Liver (tissue), 9 donors: ENCODE data around the gene THSD4. TPM values are rescaled to one million over a fixed set of nuclear protein-coding genes. Genes with fewer than 3 reads are reported as not detected.
A peak's percentile ranks its signal among the peaks of the same experiment; 100 is the strongest.

Experiments used
- DNase-seq: peaks from one replicate; pipeline ENCODE4 v3.0.0-alpha.2; 2017; ENCODE audit warnings: low spot score
- H3K27ac ChIP-seq, 2 donors: one replicate each; pipeline ENCODE4 v1.7.0; 2013; ENCODE audit warnings: inconsistent platforms in 2 of 2, low read length in 2 of 2, control low read depth in 1 of 2, low read depth in 1 of 2, mild to moderate bottlenecking in 1 of 2
- H3K27me3 ChIP-seq, 4 donors: one replicate each; pipeline versions ENCODE4 v1.6.1 to v1.7.0; 2013; ENCODE audit warnings: low read length in 3 of 4, inconsistent platforms in 1 of 4, mild to moderate bottlenecking in 1 of 4, moderate library complexity in 1 of 4; ENCODE audit not compliant: control insufficient read depth in 4 of 4, insufficient read depth in 4 of 4
- H3K36me3 ChIP-seq, 4 donors: one replicate each; pipeline versions ENCODE4 v1.6.1 to v1.7.0; 2013; ENCODE audit warnings: low read length in 3 of 4, mild to moderate bottlenecking in 3 of 4, low read depth in 1 of 4, moderate library complexity in 1 of 4; ENCODE audit not compliant: control insufficient read depth in 4 of 4, insufficient read depth in 3 of 4
- H3K4me1 ChIP-seq, 4 donors: one replicate each; pipeline versions ENCODE4 v1.6.1 to v1.7.0; 2013; ENCODE audit warnings: low read length in 3 of 4, mild to moderate bottlenecking in 3 of 4, moderate library complexity in 1 of 4; ENCODE audit not compliant: control insufficient read depth in 4 of 4, insufficient read depth in 4 of 4
- H3K4me3 ChIP-seq, 3 donors: one replicate each; pipeline versions ENCODE4 v1.6.1 to v1.7.0; 2013; ENCODE audit warnings: low read length in 3 of 3, control low read depth in 1 of 3, low read depth in 1 of 3, mild to moderate bottlenecking in 1 of 3
- H3K9ac ChIP-seq, 2 donors: one replicate each; pipeline ENCODE4 v1.7.0; 2013; ENCODE audit warnings: low read length in 2 of 2, mild to moderate bottlenecking in 2 of 2, moderate library complexity in 2 of 2, control low read depth in 1 of 2, low read depth in 1 of 2
- H3K9me3 ChIP-seq, 4 donors: one replicate each; pipeline versions ENCODE4 v1.6.1 to v1.7.0; 2013; ENCODE audit warnings: low read length in 3 of 4; ENCODE audit not compliant: control insufficient read depth in 4 of 4
- ATF3 ChIP-seq: IDR thresholded peaks from 2 replicates; pipeline ENCODE4 v1.6.1; 2016; ENCODE audit warnings: antibody characterized with exemption
- EGR1 ChIP-seq, 2 donors: IDR thresholded peaks; 2 replicates each; pipeline ENCODE4 v1.6.1; 2016 to 2018; ENCODE audit warnings: antibody characterized with exemption in 2 of 2, low read depth in 2 of 2
- FOXA1 ChIP-seq: IDR thresholded peaks from 2 replicates; pipeline ENCODE4 v1.6.1; 2016; ENCODE audit warnings: antibody characterized with exemption
- GABPA ChIP-seq, 2 donors: IDR thresholded peaks in 1 of 2; conservative IDR thresholded peaks in 1 of 2; 2 replicates each; pipeline ENCODE4 v1.6.1; 2016; ENCODE audit warnings: antibody characterized with exemption in 2 of 2, mild to moderate bottlenecking in 1 of 2, moderate library complexity in 1 of 2
- HNF4A ChIP-seq, 2 donors: conservative IDR thresholded peaks; 2 replicates each; pipeline ENCODE4 v1.6.1; 2016; ENCODE audit warnings: antibody characterized with exemption in 2 of 2, mild to moderate bottlenecking in 2 of 2
- HNF4G ChIP-seq: IDR thresholded peaks from 2 replicates; pipeline ENCODE4 v1.6.1; 2016; ENCODE audit warnings: antibody characterized with exemption
- JUND ChIP-seq, 2 donors: IDR thresholded peaks; 2 replicates each; pipeline ENCODE4 v1.6.1; 2016; ENCODE audit warnings: antibody characterized with exemption in 2 of 2
- NR2F2 ChIP-seq: IDR thresholded peaks from 2 replicates; pipeline ENCODE4 v1.6.1; 2016; ENCODE audit warnings: antibody characterized with exemption
- RAD21 ChIP-seq, 2 donors: IDR thresholded peaks; 2 replicates each; pipeline ENCODE4 v1.6.1; 2016; ENCODE audit warnings: antibody characterized with exemption in 2 of 2, mild to moderate bottlenecking in 2 of 2
- REST ChIP-seq: IDR thresholded peaks from 2 replicates; pipeline ENCODE4 v1.6.1; 2016; ENCODE audit warnings: antibody characterized with exemption, mild to moderate bottlenecking
- RXRA ChIP-seq, 2 donors: IDR thresholded peaks; 2 replicates each; pipeline ENCODE4 v1.6.1; 2017 to 2018; ENCODE audit warnings: antibody characterized with exemption in 2 of 2, mild to moderate bottlenecking in 1 of 2
- SP1 ChIP-seq: IDR thresholded peaks from 2 replicates; pipeline ENCODE4 v1.6.1; 2018; ENCODE audit warnings: antibody characterized with exemption, mild to moderate bottlenecking
- TAF1 ChIP-seq: conservative IDR thresholded peaks from 2 replicates; pipeline ENCODE4 v1.6.1; 2016; ENCODE audit warnings: antibody characterized with exemption, mild to moderate bottlenecking
- YY1 ChIP-seq: IDR thresholded peaks from 2 replicates; pipeline ENCODE4 v1.6.1; 2016; ENCODE audit warnings: antibody characterized with exemption, mild to moderate bottlenecking
- WGBS: extraction: QIAGEN DNeasy Blood & Tissue Kit; methylation state at CpG from one replicate; pipeline ENCODE4 v1.1.7; 2013; 5-methylcytosine and 5-hydroxymethylcytosine counted together
- polyA plus RNA-seq, 2 donors: library from polyadenylated mRNA; stranded (reverse) in 1 of 2; unstranded in 1 of 2; fragments of 200-250 nt in 1 of 2; fragments of >200 nt in 1 of 2; fragmentation: Nextera tagmentation in 1 of 2; extraction: Ambion mirVana in 1 of 2; gene quantifications; one replicate each; pipeline versions ENCODE4 v1.2.1 to v1.2.3, GENCODE V29; 2013 to 2015
- total RNA-seq, 2 donors: library from RNA; depleted of rRNA; stranded (reverse); fragments of >200 nt; gene quantifications; one replicate each; pipeline ENCODE4 v1.2.3, GENCODE V29; 2014
- TF ChIP-seq, protein P1 (sequence below): fragments of 150-350 bp; IDR thresholded peaks from 2 replicates; pipeline ENCODE4 v1.5.1; 2017; ENCODE audit warnings: improper control_type of control experiment, low read depth, low read length; ENCODE audit not compliant: missing input control
- TF ChIP-seq, protein P2 (sequence below): IDR thresholded peaks from 2 replicates; pipeline ENCODE4 v1.6.1; 2016; ENCODE audit warnings: antibody characterized with exemption
- donor health status: healthy.
- donor health status: healthy.
- donor health status: healthy.
- donor health status: healthy.
- donor health status: healthy.

THSD4 gene
- total and polyA plus RNA-seq, 4 donors: 0.23 to 11.5 (median 1.9) TPM

DNA sequence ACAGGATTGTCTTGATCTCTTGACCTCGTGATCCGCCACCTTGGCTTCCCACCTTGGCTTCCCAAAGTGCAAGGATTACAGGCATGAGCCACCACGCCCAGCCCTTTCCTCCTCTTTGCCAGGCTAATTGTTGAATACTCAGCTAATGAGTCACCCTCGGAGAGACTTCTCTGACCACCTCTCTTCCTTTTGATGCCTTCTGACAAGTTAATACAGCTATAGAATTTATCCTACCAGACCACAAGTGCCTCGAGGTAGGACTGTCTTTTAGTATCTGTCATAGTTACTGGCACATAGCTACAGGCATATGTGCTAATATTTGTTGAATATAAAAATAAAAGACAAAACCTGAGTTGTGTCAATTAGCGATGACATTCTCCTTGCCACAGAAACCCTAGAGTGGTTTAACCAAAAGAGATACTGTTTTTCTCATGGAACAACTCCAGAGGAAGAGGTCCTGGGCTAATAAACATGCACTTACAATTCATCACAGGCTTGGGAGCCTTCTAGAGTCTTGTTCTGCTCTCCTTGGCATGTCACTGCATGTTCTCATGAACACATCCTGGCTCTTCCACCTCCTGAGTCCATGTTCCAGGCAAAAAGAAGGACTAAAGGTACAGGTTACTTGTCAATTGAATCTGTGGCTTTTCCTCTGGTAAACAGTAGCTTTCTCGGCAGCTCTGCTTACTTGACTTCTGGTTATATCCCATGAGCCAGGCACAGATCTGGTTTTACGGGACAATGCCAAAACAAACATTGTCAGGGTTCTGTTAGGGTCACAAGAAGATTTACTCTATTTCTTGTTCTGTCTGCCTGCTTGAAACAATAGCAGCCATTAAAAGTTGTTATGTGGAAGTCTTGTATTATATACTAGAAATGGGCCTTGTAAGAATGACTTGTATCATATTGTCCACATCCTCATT is 332.3 kb downstream of the THSD4 start:
- H3K36me3 ChIP-seq: no peaks in the 10 kb centered on the region
- peak overlapping the region in 1 of 2 donors; percentile 3 for H3K9ac ChIP-seq
- no peaks in the 10 kb centered on the region for H3K9me3 ChIP-seq
- H3K27ac ChIP-seq: peak overlapping the region; percentile 38 to 51
- no peak for DNase-seq
- TF ChIP-seq RAD21 (IDR thresholded peaks at IDR 0.05) (peak in 1 of 2 donors; percentile 7), GABPA (IDR thresholded peaks at IDR 0.05 in 1 of 2, conservative IDR thresholded peaks at IDR 0.05 in 1 of 2) (no peak), RXRA (IDR thresholded peaks at IDR 0.05) (peak in 1 of 2 donors; percentile 38)
- H3K4me3 ChIP-seq: no peak overlapping the region
- H3K27me3 ChIP-seq: no peaks in the 10 kb centered on the region
- peaks cover 0 to 35% (median 27%) of the 10 kb centered on the region in 4 donors for H3K4me1 ChIP-seq
- WGBS: 69% methylated on average over 8 of the region's 8 CpGs

- no peak overlapping the region for H3K27ac ChIP-seq
- DNase-seq: peak; percentile 40
- H3K4me1 ChIP-seq: peaks cover 0 to 28% (median 20%) of the 10 kb centered on the region in 4 donors
- no peaks in the 10 kb centered on the region for H3K36me3 ChIP-seq
- TF ChIP-seq, protein P1, sequence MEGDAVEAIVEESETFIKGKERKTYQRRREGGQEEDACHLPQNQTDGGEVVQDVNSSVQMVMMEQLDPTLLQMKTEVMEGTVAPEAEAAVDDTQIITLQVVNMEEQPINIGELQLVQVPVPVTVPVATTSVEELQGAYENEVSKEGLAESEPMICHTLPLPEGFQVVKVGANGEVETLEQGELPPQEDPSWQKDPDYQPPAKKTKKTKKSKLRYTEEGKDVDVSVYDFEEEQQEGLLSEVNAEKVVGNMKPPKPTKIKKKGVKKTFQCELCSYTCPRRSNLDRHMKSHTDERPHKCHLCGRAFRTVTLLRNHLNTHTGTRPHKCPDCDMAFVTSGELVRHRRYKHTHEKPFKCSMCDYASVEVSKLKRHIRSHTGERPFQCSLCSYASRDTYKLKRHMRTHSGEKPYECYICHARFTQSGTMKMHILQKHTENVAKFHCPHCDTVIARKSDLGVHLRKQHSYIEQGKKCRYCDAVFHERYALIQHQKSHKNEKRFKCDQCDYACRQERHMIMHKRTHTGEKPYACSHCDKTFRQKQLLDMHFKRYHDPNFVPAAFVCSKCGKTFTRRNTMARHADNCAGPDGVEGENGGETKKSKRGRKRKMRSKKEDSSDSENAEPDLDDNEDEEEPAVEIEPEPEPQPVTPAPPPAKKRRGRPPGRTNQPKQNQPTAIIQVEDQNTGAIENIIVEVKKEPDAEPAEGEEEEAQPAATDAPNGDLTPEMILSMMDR: peak; percentile 97
- TF ChIP-seq SP1 (no peak), REST (no peak), YY1 (no peak), HNF4A (conservative IDR thresholded peaks at IDR 0.05) (peak in 1 of 2 donors; percentile 30), RAD21 (IDR thresholded peaks at IDR 0.05) (peak; percentile 96 to 97)
- H3K9me3 ChIP-seq: no peaks in the 10 kb centered on the region
- H3K4me3 ChIP-seq: no peak overlapping the region
- no peaks in the 10 kb centered on the region for H3K27me3 ChIP-seq
- no peak overlapping the region for H3K9ac ChIP-seq
- WGBS: 69% methylated on average over 2 of the region's 2 CpGs
Measured at GRCh38 chr15:71448688-71449114, 333.4 kb downstream of the THSD4 start.

GRCh38 chr15:71449363-71449762 is 334.1 kb downstream of the THSD4 start:
- H3K9me3 ChIP-seq: no peaks in the 10 kb centered on the region
- H3K27ac ChIP-seq: no peak overlapping the region
- TF ChIP-seq NR2F2 (no peak), YY1 (no peak), FOXA1 (no peak), RXRA (IDR thresholded peaks at IDR 0.05) (no peak), HNF4G (no peak), TAF1 (no peak), ATF3 (no peak), EGR1 (IDR thresholded peaks at IDR 0.05; ENCODE audit: low read depth in 2 of 2) (no peak), SP1 (no peak), JUND (IDR thresholded peaks at IDR 0.05) (no peak)
- TF ChIP-seq, protein P1: no peak
- TF ChIP-seq, protein P2, sequence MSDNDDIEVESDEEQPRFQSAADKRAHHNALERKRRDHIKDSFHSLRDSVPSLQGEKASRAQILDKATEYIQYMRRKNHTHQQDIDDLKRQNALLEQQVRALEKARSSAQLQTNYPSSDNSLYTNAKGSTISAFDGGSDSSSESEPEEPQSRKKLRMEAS: no peak
- 70% methylated on average over 3 of the region's 3 CpGs for WGBS
- no peaks in the 10 kb centered on the region for H3K36me3 ChIP-seq
- peaks cover 0 to 21% (median 14%) of the 10 kb centered on the region in 4 donors for H3K4me1 ChIP-seq
- no peak for DNase-seq
- no peaks in the 10 kb centered on the region for H3K27me3 ChIP-seq
- H3K4me3 ChIP-seq: no peak overlapping the region
- H3K9ac ChIP-seq: no peak overlapping the region
